HG03565 (cell line): ENCODE results near the gene TRPT1.
"Not testable (repeated sequence)": the region's sequence is repeated elsewhere in the genome, so short reads cannot be mapped to it uniquely, and the experiment has no call there.

Experiments used
- ATAC-seq: cut with Tn5 transposase; IDR thresholded peaks from one replicate; pipeline ENCODE4 v1.9.1; 2021; ENCODE audit warnings: mild to moderate bottlenecking, moderate library complexity; ENCODE audit not compliant: unreplicated experiment

Gene TRPT1

GRCh38 chr11:64258946-64259532 lies 33.1 kb upstream of the TRPT1 start:
- no peak for ATAC-seq

DNA sequence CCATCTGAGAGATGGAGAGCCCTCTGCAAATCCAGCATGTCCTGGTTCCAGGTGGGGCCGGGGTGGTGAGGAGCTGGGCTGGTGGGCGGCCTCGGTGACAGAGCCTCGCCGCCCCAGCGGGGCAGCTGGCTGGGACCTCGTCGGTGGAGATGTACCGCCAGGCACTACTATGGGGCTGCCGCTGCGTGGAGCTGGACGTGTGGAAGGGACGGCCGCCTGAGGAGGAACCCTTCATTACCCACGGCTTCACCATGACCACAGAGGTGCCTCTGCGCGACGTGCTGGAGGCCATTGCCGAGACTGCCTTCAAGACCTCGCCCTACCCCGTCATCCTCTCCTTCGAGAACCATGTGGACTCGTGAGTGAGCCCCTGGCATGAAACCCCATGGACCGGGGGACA lies 32.4 kb upstream of the TRPT1 start:
- ATAC-seq = no peak

- ATAC-seq = no peak
These were observed 30.3 kb upstream of the TRPT1 start for GRCh38 chr11:64256300-64256699.

DNA sequence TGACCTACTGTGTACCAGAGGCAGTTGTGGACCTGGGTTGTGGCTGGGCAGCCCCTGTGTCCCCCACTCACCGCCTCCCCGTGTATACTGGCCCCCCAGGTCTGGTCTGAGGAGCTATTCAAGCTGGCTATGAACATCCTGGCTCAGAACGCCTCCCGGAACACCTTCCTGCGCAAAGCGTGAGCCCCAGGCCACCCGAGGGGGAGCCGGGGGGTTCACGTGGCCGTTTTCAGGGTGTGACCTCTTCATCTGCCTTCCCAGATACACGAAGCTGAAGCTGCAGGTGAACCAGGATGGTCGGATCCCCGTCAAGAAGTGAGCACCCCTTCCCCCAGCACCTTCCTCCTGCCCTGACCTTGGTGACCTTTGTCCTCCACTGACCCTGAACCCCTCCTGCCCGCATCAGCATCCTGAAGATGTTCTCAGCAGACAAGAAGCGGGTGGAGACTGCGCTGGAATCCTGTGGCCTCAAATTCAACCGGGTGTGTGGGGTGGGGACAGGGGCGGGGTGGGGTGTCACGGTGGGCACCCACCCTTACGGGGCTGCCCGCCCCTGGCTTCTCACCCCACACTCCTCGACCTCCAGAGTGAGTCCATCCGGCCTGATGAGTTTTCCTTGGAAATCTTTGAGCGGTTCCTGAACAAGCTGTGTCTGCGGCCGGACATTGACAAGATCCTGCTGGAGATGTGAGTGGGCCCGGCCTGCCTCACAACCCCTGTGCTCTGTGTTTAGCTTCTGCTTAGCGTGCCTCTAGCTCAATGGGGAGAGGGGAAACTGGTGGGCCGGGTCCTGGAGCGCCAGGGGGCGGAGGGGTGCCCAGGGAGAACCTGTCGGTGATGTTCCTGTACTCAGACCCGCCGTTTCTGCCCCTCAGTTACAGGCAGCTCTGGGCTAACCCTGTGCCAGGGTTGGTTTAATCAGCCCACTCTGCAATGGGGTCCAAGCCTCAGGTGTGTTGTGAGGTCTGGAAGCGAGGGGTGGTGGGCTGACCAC lies 29.4 kb upstream of the TRPT1 start:
- no peak for ATAC-seq

DNA sequence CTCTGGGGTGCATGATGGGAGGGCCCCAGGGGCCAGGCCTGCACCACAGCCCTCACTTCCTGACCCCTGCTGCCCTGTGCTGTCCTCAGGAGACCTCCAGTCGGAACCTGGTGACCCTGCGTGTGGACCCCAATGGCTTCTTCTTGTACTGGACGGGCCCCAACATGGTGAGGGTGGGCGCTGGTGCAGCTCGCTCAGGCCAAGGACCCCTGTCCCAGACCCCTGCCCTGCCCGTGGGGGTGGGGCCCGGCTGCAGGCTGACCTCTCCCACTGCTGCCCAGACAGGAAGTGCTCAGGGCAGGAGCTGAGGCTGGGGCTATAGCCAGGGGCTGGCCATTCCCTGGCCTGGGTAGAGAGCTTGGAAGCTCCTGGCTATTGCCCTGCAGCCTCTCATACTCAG lies 28.3 kb upstream of the TRPT1 start:
- ATAC-seq = no peak

- ATAC-seq = no peak
These were observed 27.5 kb upstream of the TRPT1 start for GRCh38 chr11:64253481-64253880.

DNA sequence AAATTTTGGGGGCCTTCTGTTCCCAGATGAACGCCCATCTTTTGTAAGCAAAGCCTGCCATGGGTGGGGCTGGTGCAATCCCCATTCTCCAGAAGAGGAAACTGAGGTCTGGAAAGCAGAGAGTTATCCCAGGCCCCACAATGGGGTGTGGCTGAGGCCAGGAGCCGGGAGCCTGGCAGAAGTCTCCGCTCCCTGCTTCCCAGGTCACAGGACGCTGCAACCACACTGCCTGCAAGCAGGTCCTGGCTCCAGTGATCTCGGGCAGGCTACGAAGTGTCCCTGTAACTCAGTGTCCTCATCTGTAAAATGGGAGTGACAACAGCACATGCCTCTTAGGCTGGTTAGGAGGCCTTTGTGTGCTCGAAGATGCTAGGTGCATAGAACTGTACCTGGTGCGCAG lies 27.1 kb upstream of the TRPT1 start:
- ATAC-seq = no peak

DNA sequence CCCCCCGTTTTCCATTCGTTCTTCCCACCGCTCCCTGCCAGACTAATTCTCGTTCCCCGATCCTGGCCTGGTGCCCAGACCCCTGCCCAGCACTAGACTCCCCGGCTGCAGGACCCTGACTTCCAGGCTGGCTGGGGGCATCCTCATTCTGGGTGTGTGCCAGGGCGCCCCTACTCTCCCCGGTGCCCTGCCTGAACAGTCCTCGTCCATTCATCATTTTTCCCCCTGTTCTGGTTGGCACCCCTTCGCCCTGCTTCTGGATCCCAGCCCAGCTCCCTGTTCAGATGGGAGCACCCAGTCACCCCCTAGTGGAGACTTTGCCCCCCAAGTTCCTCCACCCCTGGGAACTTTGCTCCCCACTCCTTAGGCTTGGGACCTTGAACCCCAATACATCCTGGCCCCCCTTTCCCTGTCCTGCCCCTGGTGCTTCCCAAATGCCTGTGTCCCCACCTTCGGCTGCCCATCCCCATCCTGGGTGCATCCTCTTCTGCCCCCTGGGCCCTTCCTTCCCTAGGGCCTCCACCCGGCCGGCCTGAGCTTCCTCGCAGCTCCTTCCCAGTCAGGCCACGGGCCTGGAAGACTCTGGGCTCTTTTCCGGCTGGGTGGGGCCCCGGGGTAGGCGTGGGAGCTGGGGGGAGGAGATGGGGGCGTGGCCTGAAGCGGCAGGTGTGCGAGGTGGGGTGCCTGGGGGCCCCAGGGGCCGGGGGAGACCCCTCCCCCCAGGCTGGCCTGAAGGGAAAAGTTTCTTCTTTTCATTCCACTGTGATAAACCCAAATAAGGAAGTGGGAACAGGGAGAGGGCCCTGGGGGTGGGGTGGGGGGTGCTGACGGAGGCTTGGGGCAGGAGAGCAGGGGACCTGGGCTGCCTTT lies 26.3 kb upstream of the TRPT1 start:
- ATAC-seq = no peak

GRCh38 chr11:64251753-64252002 lies 25.7 kb upstream of the TRPT1 start:
- no peak for ATAC-seq

GRCh38 chr11:64251016-64251752 lies 25.2 kb upstream of the TRPT1 start, which contains the start of gene PLCB3:
TSS of gene PLCB3 (plus strand) at chr11:64251530. CDS start at chr11:64251650, 120 bp downstream.
- ATAC-seq = no peak

- no peak for ATAC-seq
These were observed 24.5 kb upstream of the TRPT1 start for GRCh38 chr11:64250415-64251015.

GRCh38 chr11:64249563-64250414 lies 23.8 kb upstream of the TRPT1 start:
- ATAC-seq = no peak

GRCh38 chr11:64249038-64249437 lies 23.1 kb upstream of the TRPT1 start:
- no peak for ATAC-seq

- no peak for ATAC-seq
These were observed 22.6 kb upstream of the TRPT1 start for GRCh38 chr11:64248578-64248977.

- no peak for ATAC-seq
These were observed 21.9 kb upstream of the TRPT1 start for GRCh38 chr11:64247729-64248531.

- ATAC-seq = no peak
These were observed 21.1 kb upstream of the TRPT1 start, which contains the start of gene PPP1R14B for GRCh38 chr11:64246871-64247728. TSS of gene PPP1R14B (minus strand) at chr11:64246943. CDS start at chr11:64246673, 270 bp downstream.

GRCh38 chr11:64246621-64246870 lies 20.6 kb upstream of the TRPT1 start:
- ATAC-seq = not testable (repeated sequence)
